T-helper 2 cell treated with Interferon-gamma antibody and Interleukin-4, amounts not matched to agents 5 μg/mL and 100 μg/mL, for 36 hours (primary cell): ENCODE results near the gene RCSD1.

Experiments used
- DNase-seq: peaks from one replicate; pipeline ENCODE4 v3.0.0; 2021; ENCODE audit warnings: low spot score
- H3K27ac Mint-ChIP-seq: one replicate; pipeline ENCODE4 v1.8.0; 2021; ENCODE audit warnings: mild to moderate bottlenecking, mixed read lengths
- H3K27me3 Mint-ChIP-seq: one replicate; pipeline ENCODE4 v1.8.0; 2021; ENCODE audit warnings: low read depth, mixed read lengths
- H3K36me3 Mint-ChIP-seq: one replicate; pipeline ENCODE4 v1.8.0; 2021; ENCODE audit warnings: low read depth, mixed read lengths
- H3K4me1 Mint-ChIP-seq: one replicate; pipeline ENCODE4 v1.8.0; 2021; ENCODE audit warnings: low read depth, mixed read lengths
- H3K4me3 Mint-ChIP-seq: one replicate; pipeline ENCODE4 v1.8.0; 2022; ENCODE audit warnings: mild to moderate bottlenecking, moderate library complexity, mixed read lengths
- H3K9me3 Mint-ChIP-seq: one replicate; pipeline ENCODE4 v1.8.0; 2021; ENCODE audit warnings: mixed read lengths

RCSD1 gene

GRCh38 chr1:167627615-167627864 lies 2.5 kb upstream of the RCSD1 start:
- peak overlapping the region; percentile 93 for H3K27ac Mint-ChIP-seq
- no peak for DNase-seq
- H3K9me3 Mint-ChIP-seq = peaks cover 13% of the 10 kb centered on the region
- H3K4me3 Mint-ChIP-seq = peak overlapping the region; percentile 89
- no peaks in the 10 kb centered on the region for H3K27me3 Mint-ChIP-seq
- H3K4me1 Mint-ChIP-seq = peaks cover 52% of the 10 kb centered on the region
- H3K36me3 Mint-ChIP-seq = peaks cover 38% of the 10 kb centered on the region

GRCh38 chr1:167627865-167628641 lies 2.0 kb upstream of the RCSD1 start:
- H3K4me1 Mint-ChIP-seq = peaks cover 51% of the 10 kb centered on the region
- H3K4me3 Mint-ChIP-seq = peak overlapping the region; percentile 89
- DNase-seq = peak; percentile 86
- peaks cover 42% of the 10 kb centered on the region for H3K36me3 Mint-ChIP-seq
- no peaks in the 10 kb centered on the region for H3K27me3 Mint-ChIP-seq
- peaks cover 13% of the 10 kb centered on the region for H3K9me3 Mint-ChIP-seq
- peak overlapping the region; percentile 93 for H3K27ac Mint-ChIP-seq

- Mint-ChIP-seq H3K27me3 (no peaks in the 10 kb centered on the region), H3K4me1 (peaks cover 55% of the 10 kb centered on the region), H3K9me3 (peaks cover 13% of the 10 kb centered on the region), H3K27ac (peak overlapping the region; percentile 93), H3K36me3 (peaks cover 51% of the 10 kb centered on the region), H3K4me3 (peak overlapping the region; percentile 89)
- DNase-seq = no peak
Observed at GRCh38 chr1:167628741-167629515, 1.1 kb upstream of the RCSD1 start.

- Mint-ChIP-seq H3K27me3 (no peaks in the 10 kb centered on the region), H3K9me3 (peaks cover 3% of the 10 kb centered on the region), H3K4me3 (peak overlapping the region; percentile 92), H3K36me3 (peaks cover 53% of the 10 kb centered on the region), H3K27ac (peak overlapping the region; percentile 90), H3K4me1 (peaks cover 58% of the 10 kb centered on the region)
- DNase-seq = peak; percentile 34
Observed at GRCh38 chr1:167630568-167631385, 745 bp downstream of the RCSD1 start.

- DNase-seq = no peak
- H3K36me3 Mint-ChIP-seq = peaks cover 49% of the 10 kb centered on the region
- no peaks in the 10 kb centered on the region for H3K27me3 Mint-ChIP-seq
- peak overlapping the region; percentile 92 for H3K4me3 Mint-ChIP-seq
- no peaks in the 10 kb centered on the region for H3K9me3 Mint-ChIP-seq
- peaks cover 58% of the 10 kb centered on the region for H3K4me1 Mint-ChIP-seq
- H3K27ac Mint-ChIP-seq = peak overlapping the region; percentile 90
Observed at GRCh38 chr1:167631386-167631935, 1.4 kb downstream of the RCSD1 start.

- peak overlapping the region; percentile 90 for H3K27ac Mint-ChIP-seq
- peaks cover 58% of the 10 kb centered on the region for H3K4me1 Mint-ChIP-seq
- no peaks in the 10 kb centered on the region for H3K27me3 Mint-ChIP-seq
- H3K4me3 Mint-ChIP-seq = peak overlapping the region; percentile 92
- peaks cover 53% of the 10 kb centered on the region for H3K36me3 Mint-ChIP-seq
- DNase-seq = peak; percentile 21
- no peaks in the 10 kb centered on the region for H3K9me3 Mint-ChIP-seq
Observed at GRCh38 chr1:167631936-167632614, 2.0 kb downstream of the RCSD1 start.

- DNase-seq = no peak
- no peaks in the 10 kb centered on the region for H3K27me3 Mint-ChIP-seq
- H3K9me3 Mint-ChIP-seq = no peaks in the 10 kb centered on the region
- H3K36me3 Mint-ChIP-seq = peaks cover 65% of the 10 kb centered on the region
- H3K4me3 Mint-ChIP-seq = peak overlapping the region; percentile 92
- H3K27ac Mint-ChIP-seq = peak overlapping the region; percentile 73
- peaks cover 59% of the 10 kb centered on the region for H3K4me1 Mint-ChIP-seq
Observed at GRCh38 chr1:167633258-167633944, 3.4 kb downstream of the RCSD1 start.

- no peak for DNase-seq
- no peaks in the 10 kb centered on the region for H3K27me3 Mint-ChIP-seq
- peaks cover 54% of the 10 kb centered on the region for H3K4me1 Mint-ChIP-seq
- peaks cover 69% of the 10 kb centered on the region for H3K36me3 Mint-ChIP-seq
- H3K4me3 Mint-ChIP-seq = peak overlapping the region; percentile 92
- no peaks in the 10 kb centered on the region for H3K9me3 Mint-ChIP-seq
- peak overlapping the region; percentile 28 for H3K27ac Mint-ChIP-seq
Observed at GRCh38 chr1:167634435-167634834, 4.4 kb downstream of the RCSD1 start.

- no peaks in the 10 kb centered on the region for H3K27me3 Mint-ChIP-seq
- H3K9me3 Mint-ChIP-seq = no peaks in the 10 kb centered on the region
- DNase-seq = no peak
- peaks cover 72% of the 10 kb centered on the region for H3K36me3 Mint-ChIP-seq
- H3K27ac Mint-ChIP-seq = no peak overlapping the region
- H3K4me3 Mint-ChIP-seq = peak overlapping the region; percentile 24
- H3K4me1 Mint-ChIP-seq = peaks cover 52% of the 10 kb centered on the region
Observed at GRCh38 chr1:167635156-167635648, 5.2 kb downstream of the RCSD1 start.

- H3K27me3 Mint-ChIP-seq = no peaks in the 10 kb centered on the region
- H3K36me3 Mint-ChIP-seq = peaks cover 74% of the 10 kb centered on the region
- H3K4me3 Mint-ChIP-seq = peak overlapping the region; percentile 65
- H3K27ac Mint-ChIP-seq = peak overlapping the region; percentile 81
- no peaks in the 10 kb centered on the region for H3K9me3 Mint-ChIP-seq
- peaks cover 58% of the 10 kb centered on the region for H3K4me1 Mint-ChIP-seq
- DNase-seq = no peak
Observed at GRCh38 chr1:167635941-167636340, 5.9 kb downstream of the RCSD1 start.

GRCh38 chr1:167638064-167638463 lies 8.0 kb downstream of the RCSD1 start:
- H3K4me1 Mint-ChIP-seq = peaks cover 69% of the 10 kb centered on the region
- H3K36me3 Mint-ChIP-seq = peaks cover 74% of the 10 kb centered on the region
- peak overlapping the region; percentile 81 for H3K27ac Mint-ChIP-seq
- no peaks in the 10 kb centered on the region for H3K27me3 Mint-ChIP-seq
- H3K9me3 Mint-ChIP-seq = no peaks in the 10 kb centered on the region
- no peak for DNase-seq
- H3K4me3 Mint-ChIP-seq = peak overlapping the region; percentile 65

GRCh38 chr1:167640051-167640450 lies 10.0 kb downstream of the RCSD1 start:
- DNase-seq = no peak
- H3K27ac Mint-ChIP-seq = no peak overlapping the region
- H3K4me3 Mint-ChIP-seq = no peak overlapping the region
- no peaks in the 10 kb centered on the region for H3K27me3 Mint-ChIP-seq
- no peaks in the 10 kb centered on the region for H3K9me3 Mint-ChIP-seq
- peaks cover 68% of the 10 kb centered on the region for H3K36me3 Mint-ChIP-seq
- peaks cover 63% of the 10 kb centered on the region for H3K4me1 Mint-ChIP-seq
